Spleen (tissue), 7 donors: ENCODE measurements around the gene RC3H1.

Source experiments
- CTCF ChIP-seq, 11 experiments: fragments of 200-600 bp in 7 of 11; fragments of 450-650 bp in 4 of 11; sonication (generic) in 4 of 11; IDR thresholded peaks in 8 of 11; conservative IDR thresholded peaks in 3 of 11; 1 replicate in 7 of 11; 2 replicates in 4 of 11; pipeline versions ENCODE4 v1.4.0 to v1.8.0; 2016 to 2021; ENCODE audit warnings: antibody characterized with exemption in 11 of 11, inconsistent platforms in 4 of 11, mild to moderate bottlenecking in 1 of 11
- POLR2A ChIP-seq, 3 donors: fragments of 450-650 bp; IDR thresholded peaks; one replicate each; pipeline ENCODE4 v1.5.1; 2017; ENCODE audit warnings: antibody characterized with exemption in 3 of 3, mild to moderate bottlenecking in 1 of 3
- POLR2AphosphoS5 ChIP-seq, 3 donors: sonication (generic); formaldehyde crosslinking; IDR thresholded peaks; one replicate each; pipeline ENCODE4 v1.5.1; 2017; ENCODE audit warnings: antibody characterized with exemption in 3 of 3
- donor health status: DM: no; HTN: no; CAD: no; lungs with moderate emphysema.
- donor health status: DM: no; HTN: no; CAD: no.
- donor health status: DM: no; HTN: no; CAD: no.

GRCh38 chr1:174052621-174053020 is 30.5 kb upstream of the RC3H1 start:
- TF ChIP-seq POLR2A (IDR thresholded peaks at IDR 0.05) (no peak), POLR2AphosphoS5 (IDR thresholded peaks at IDR 0.05) (no peak), CTCF (IDR thresholded peaks at IDR 0.05 in 8 of 11, conservative IDR thresholded peaks at IDR 0.05 in 3 of 11) (no peak)
